Dermis microvascular lymphatic vessel endothelial cell (primary cell): Measurements from ENCODE around the gene CHST11. TPM values are rescaled to one million over a fixed set of nuclear protein-coding genes. Genes with fewer than 3 reads are reported as not detected.

Source experiments
- DNase-seq, 2 donors: peaks; one replicate each; pipeline versions ENCODE4 v3.0.0 to v3.0.0-alpha.2; 2010; ENCODE audit warnings: low read depth in 2 of 2
- total RNA-seq: library from RNA; depleted of rRNA; stranded (reverse); fragments of >200 nt; gene quantifications from 2 replicates; pipeline ENCODE4 v1.2.1, GENCODE V29; 2014

Gene CHST11
- total RNA-seq, 1 donor from 2014 or later = 2.1 TPM

DNA sequence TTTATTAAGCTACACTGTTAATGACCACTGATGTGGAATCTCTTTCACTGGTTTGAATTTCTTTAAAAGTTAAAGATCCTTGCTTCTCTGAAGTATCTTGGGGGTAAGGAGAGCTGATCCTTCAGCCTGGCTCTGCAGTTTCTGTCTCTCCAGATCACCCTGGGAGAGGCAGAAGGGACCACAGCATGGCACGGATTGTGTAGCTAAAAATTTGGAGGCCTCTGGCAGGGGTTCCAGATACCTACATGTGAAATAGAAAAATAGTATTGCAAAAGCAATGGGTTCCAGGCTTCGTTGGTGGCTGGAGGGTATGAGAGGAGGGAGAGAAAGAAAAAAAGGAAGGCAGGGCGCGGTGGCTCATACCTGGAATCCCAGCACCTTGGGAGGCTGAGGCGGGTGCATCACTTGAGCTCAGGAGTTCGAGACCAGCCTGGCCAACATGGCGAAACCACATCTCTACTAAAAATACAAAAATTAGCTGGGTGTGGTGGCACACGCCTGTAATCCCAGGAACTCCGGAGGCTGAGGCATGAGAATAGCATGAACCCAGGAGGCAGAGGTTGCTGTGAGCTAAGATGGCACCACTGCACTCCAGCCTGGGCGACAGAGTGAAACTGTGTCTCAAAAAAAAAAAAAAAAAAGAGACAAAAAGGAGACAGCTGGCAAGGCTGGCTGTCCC lies 3.4 kb downstream of the CHST11 start:
- no peak for DNase-seq

DNA sequence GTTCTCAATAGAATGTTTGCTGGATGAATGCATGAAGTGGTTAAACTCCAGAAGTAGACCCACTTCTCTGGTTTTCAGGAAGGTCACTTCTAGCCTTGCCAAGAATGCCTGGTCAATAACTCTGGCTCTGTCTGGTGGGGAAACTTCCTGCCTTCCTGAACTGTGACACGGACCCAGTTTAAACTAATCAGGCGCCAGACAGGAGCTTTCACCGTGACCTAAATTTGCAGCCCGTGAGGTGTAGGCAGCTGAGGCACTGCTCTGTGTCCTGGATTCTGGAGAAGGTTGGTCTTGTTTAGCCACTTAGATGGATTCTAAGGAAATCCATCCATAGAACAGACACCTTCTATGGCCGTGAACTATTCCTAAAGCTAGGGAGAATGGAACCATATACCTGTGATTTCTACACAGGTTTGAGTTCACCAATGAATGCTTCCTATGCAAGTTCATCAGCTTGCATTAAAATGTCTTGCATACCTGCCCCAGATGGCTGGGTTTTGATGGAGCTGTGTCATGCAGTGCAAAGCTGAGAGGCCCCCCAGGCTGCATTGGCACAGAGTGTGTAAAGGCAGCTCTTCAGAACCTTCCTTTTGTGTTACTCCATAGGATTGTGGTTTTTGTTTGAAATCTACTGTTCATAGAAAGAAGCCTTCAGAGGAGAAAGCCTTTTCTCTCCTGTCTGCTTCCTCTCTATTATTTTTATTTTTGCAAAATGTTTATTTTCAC lies 4.4 kb downstream of the CHST11 start:
- peak in 1 of 2 donors; percentile 36 for DNase-seq

DNA sequence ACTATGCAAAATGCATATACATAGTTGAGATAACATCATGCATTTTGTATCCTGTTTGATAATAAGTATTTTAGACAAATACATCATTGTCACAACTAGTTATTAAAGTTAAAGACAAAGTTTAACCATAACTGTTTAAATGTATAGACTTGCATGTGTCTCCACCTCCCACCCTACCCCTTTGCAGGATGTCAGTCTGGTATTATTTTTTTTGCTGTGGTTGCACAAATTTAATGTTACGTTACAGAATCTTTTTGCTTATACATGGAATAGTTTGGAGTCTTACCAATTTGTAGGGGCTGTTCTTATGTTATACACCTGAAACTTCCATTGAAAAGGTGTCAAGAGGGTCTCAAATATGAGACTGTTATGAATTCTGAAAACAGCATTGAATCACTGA lies 5.6 kb downstream of the CHST11 start:
- DNase-seq = no peak

DNA sequence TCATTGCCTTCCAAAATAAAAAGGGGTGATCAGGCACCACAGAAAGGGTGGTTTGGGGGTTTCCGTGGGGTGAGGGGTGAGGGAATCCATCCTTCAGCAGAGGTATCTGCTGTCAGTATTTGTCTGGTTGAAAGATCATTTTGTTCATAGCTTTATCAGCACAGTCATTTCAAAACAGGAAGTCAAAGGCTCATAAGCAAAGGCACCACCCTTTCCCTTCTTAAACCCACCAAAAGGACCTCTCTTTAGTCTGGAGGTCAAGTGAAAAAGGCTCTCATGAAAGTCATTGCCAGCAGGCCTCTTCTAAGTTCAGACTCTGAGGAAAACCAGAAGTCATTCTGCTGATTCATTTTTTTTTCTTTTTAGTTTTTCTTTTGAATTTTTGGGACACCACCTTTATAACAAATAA lies 6.2 kb downstream of the CHST11 start:
- peak in 1 of 2 donors; percentile 58 for DNase-seq

DNA sequence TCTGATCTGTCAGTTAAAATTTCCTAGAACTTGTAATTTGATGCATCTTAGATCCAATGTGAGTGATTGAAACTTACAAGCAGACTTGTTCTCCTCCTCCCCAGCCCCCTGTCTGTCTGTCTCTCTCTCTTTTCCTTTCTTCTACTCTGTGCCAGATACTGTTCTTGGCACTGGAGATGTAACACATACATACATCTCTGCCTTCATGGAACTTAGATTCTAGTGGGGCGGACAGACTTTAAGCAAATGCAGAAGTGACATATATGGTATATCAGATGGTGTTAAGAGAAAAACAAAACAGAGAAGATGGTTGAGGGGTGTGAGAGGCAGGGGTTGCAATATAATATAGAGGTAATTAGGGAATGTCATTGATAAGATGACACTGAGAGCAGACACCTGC lies 6.6 kb downstream of the CHST11 start:
- DNase-seq = no peak

DNA sequence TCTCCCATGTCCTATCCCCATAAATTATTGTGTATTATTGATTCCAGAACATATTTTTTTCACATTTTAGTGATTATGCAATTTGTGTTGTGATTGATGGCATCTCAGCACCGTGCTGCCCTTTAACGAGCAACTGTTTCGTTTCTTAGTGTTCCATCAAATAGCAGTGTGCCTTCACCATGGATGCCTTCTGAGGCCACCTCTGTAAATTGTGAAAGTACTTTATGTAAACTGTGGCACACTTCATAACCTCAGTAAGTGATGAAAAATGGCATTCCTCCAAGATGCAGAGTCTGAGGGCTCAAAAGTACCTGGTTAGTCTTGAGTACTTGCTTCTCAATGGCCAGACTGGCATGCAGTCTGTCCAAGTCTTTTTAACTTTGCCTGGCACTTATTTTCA lies 8.2 kb downstream of the CHST11 start:
- no peak for DNase-seq

DNA sequence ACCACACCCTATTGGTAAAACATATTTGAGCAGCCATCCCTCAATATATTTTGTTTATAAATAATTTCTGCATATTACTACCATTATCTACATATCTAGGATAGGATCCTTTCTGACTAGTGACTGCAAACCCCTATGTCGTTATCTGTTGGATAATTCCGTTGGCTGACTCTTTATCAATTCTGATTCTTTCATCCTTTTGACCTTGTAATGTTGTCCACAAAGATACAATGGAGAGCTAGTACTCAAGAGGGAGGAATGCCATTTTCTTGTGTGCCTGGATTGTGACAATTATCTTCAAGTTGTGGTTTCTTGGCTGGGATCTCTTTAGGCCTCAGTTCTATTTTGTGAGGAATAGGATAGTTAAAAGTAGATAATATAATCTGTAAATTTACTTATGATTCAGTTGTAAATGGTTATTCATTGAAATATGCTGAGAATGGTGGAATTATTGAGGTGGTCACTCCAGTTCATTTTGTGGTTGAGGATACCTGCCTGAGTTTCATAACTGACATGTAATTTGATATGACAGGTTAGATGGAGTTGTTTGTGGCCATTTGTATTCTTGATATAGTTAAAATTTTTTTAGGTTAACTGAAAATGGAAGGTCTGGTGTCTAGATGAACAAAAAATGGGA lies 10.1 kb downstream of the CHST11 start:
- DNase-seq = no peak

DNA sequence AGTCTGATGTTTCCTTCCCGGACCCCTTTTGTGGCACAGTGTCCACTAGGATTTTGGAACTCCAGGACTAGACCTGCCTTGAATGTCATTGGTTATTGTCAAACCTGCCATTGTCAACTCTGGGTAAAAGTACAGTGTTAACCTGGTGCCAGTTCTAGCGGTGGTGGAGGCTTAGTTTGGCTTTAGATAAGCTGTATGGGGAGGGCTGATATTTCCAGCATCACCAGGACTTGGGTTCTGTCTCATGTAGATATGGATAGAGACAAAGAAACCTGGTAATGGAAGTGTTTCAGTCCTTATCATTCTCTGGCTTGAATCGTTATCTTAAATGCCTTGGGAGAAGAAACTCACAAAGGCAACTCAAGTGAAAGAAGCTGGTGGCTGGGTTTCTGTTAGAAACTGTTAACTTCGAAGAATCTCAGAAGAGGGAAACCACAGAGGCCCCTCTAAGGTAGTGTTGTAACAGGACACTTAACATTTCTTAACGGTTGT lies 10.6 kb downstream of the CHST11 start:
- DNase-seq = no peak

DNA sequence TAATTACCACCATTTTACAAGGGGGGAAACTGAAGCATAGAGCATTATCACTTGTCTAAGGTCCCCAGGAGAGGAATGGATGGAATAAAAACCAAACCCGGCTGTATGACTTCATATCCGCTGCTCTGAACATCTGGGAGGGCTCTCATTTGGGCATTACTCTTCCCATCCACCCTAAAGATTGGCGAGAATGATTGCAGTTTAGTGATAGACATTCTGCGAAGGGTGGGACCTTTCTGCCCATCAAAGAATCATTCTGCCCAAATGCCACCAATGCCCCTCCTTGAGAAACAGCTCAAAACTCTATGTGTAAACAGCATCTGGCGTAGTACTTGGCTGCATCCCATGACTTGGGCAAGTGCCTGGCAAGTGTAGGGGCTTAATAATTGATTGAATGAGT lies 11.6 kb downstream of the CHST11 start:
- no peak for DNase-seq

DNA sequence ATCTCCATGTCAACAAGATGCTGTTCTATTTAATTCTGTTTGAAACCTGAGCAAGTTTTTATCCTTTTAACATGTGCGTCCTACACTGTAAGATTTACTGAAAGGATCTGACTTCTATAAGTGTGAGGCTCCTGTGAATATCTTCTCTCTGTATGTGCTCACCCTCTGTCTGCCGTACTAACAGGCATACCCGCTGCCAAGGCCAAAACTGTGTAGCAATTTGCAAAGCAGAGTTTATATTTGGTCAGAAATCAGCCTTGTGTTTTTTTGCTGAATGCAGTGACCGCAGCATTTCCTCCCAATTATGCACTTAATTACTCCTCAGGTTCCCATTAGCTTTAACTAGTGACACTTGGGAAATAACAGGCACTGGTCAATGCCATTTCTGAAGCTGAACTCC lies 12.3 kb downstream of the CHST11 start:
- DNase-seq = no peak

DNA sequence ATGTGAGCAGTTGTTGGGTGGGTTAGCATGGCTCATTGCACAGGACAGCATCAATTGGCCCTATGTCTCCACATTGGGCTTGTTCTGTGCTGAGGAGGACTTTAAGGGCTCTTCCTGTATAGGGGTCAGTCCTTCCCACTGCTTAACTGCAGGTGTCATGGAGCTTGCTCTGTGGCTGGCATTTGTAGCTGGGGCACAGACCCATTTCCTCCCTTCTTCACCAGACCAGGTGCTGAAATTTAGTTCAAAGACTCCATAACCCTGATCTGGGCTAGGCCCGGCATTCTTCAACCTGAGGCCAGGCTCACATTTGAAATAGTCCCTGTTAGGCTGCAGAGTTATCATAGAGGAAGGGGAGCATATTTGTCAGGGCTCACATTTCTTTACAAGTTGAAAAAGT lies 12.8 kb downstream of the CHST11 start:
- DNase-seq = no peak

DNA sequence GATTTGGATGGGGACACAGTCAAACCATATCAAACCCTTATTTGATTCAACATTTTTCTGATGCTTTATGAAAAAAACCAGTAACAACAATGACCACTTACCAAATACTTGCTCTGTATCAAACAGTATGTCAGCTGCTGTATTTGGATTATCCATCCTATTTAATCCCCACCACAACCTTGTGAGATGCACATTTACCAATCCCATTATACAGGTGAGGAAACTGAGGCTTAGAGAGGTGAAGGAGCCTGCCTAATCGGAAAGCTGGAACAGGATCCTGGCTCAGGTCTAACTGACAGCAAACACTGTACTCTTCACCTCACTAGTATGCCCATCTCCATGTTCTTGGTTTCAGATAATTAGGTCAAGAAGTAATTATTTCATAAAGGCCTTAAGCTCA lies 13.8 kb downstream of the CHST11 start:
- DNase-seq = no peak

DNA sequence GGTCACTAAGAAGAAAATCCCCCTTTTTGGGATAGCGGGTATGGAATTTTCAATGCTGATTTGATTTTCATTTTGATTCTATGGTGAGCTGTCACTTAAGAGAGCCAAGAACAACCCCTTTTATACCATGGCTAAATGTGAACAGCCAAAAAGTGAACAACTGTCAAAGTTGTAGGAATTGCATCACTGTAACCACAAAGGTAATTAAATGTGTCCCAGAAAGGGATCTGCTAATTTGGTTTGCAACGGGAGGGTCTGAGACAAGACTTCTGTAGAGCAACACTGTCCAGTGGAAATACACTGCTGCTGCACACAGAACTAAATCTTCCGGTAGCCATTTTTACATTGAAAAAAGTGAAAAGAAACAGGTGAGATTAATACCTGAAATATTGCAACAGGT lies 14.6 kb downstream of the CHST11 start:
- DNase-seq = no peak

DNA sequence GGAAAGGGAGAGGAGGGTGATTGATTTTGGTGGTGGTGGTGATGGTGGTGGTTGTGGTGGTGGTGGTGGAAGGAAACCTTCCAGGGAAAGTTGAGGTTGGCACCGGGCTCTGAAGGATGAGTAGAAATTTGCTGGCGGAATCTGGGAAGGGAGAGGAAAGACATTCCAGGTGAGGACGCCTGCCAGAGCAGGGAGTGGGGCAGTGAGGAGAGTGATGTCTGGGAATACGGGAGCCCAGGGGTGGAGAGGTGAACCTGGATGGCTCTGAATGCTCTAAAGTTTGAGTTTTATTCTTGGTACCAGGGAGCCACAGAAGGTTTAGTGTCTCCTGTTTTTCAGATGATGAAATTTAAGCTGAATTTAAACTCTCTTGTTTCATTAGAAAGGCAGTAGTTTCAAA lies 16.0 kb downstream of the CHST11 start:
- no peak for DNase-seq

DNA sequence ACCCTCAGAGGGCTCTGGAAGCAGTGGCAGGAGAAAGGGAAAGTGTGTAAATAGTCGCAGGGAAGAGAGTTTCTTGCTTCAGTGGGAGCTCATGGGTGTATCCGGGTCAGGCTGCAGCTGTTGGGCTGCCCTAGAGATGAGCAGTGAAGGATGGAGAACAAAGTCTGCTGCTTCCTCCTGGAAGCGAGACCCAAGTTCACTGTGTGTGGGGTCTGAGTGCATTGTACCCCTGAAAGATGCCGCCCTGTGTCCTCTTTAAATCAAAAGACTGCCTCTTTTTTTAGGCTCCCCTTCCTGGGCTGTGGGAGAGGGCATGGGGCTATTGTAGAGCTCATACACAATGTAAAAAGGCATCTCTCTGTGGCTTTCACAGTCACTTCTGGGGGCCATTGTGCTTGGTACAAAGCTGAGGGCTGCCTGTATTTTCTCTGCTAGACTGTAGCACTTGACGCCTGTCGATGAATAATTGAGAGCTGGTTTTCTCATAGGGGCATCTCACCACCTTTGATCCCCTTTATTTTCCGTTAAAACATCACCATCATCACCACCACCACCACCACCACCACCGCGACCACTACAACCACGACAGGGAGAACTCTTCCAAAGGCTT lies 16.7 kb downstream of the CHST11 start:
- peak in 1 of 2 donors; percentile 52 for DNase-seq

DNA sequence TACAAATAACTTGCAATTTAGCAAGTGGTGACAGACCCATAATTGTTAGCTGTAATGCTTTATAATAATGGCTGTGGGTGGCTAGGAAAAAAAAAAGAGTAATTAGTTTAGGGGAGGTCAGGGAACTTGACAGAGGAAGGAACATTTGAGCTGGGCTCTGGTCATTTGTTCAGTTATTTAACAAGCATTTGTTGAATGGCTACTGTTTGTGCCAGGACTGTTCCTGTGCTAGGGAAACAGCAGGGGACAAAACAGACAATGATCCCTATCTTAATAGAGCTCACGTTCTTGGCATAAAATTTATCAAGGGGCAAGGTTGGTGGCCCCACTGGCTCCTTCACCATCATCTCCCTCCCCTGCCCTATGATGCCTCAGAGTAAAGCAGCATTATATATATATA lies 18.5 kb downstream of the CHST11 start:
- DNase-seq = no peak

DNA sequence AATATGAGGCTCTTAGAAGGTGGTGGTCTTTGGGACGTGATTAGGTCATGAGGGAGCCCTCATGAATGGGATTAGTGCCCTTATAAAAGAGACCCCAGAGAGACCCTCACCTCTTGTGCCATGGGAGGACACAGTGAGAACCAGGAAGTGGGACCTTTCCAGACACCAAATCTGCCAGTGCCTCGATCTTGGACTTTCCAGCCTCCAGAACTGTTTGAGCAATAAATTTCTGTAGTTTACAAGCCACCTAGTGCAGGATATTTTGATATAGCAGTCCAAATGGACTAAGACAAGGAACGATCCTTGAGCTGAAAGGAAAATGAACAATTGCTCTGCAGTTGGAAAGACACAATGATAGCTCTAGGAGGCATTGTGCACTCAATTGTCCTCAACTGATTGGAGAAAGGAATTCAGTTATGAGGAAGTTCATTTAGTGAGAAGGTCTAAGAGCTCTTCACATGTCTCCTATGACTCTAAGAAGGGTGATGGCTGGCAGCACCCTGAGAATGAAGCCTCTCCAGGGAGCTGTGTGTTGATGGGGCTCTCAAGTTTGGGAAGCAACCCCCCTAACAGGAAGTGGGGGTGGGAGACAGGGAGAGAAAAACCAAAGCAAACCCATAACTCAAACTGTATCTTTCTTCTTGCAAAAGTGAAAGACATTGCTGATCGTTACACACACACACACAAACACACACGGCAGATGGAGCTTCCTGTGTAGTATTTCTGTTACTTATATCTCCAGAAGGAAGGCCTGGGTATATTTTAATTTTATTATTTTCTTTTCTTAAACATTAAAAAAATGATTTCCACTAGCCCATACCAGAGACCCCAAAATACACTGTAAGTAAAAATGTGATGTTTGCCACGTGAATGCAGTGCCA lies 21.0 kb downstream of the CHST11 start:
- DNase-seq = no peak

DNA sequence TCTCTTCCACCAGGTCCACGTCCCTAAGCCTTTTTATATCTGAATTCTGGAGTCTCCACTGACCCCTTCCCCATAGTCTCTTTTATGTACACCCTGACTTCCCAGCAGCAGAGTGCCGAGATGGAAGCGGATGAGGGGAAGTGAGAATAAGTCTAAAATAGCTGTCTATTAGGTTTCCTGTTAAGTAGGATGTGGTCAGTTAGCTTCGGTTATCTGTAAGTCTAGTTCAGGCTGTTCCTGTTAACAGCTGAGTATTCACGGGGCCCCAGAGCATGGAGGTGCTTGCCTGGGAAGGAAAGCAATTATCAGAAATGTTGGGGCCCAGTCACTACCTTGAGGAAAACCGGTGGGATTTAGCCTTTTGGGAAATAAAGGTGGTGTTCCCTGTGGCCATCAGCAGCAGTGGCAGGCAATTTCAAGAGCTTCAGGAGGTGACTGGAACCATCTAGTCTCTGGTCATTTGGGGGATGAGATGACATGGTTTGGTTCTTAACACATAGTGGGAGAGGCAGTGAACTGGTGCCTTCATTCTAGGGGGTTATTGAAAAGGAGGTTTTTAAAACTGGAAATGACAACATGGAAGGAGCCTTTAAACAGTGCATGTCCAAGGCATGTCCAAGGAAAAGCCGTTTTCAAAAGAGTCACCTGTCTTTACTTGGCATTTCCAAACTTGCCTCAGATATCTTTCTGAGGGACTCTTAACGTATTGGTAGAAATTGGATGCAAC lies 21.8 kb downstream of the CHST11 start:
- peak in 1 of 2 donors; percentile 39 for DNase-seq

DNA sequence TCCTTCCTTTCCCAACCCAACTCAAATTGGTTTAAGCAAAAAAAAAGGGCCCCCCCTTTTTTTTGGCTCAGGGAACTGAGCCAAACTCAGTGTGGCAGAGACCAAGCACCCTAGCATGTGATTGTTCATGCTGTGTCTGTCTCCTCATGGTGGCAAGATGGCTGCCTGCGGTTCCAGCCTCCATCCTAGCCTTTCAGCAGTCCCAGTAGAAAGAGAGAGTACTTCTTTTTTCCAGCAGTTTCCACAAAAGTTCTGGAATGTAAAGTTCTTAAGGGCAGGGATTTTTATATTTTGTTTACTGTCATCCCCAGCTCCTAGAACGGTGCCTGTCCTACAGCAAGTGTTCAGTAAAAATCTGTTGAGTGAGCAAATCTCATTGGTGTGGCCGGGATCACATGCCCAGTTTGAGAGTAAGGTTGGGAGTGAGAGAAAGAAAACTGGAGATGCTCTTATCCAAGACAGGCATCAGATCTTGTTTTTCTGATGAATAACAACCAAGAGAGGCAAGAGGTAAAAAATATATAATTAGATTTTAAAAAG lies 22.4 kb downstream of the CHST11 start:
- no peak for DNase-seq

DNA sequence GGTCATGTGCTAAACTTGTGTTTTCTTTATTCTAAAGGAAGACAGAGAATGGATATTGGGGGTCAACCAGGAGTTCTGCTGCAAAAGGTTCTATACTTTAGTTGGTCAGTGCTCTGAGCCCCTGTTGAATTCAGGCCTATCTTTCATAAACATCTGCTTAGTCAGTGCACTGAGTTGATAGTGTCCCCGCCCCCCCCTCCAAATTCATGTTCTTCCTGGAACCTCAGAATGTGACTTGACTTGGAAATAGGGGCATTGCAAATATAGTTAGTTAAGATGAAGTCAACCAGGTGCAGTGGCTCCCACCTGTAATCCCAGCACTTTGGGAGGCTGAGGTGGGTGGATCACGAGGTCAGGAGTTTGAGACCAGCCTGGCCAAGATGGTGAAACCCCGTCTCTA lies 23.3 kb downstream of the CHST11 start:
- DNase-seq = no peak
